Stimulated activated CD4-positive, alpha-beta T cell treated with anti-CD3 and anti-CD28 coated beads, Interleukin-4, amount 100 ng/mL, for 24 hours (primary cell): ENCODE data around the gene NEK9.
"Not testable (repeated sequence)": the region's sequence is repeated elsewhere in the genome, so short reads cannot be mapped to it uniquely, and the experiment has no call there.

Experiments
- DNase-seq: peaks from one replicate; pipeline ENCODE4 v3.0.0-alpha.2; 2020

Gene NEK9

DNA sequence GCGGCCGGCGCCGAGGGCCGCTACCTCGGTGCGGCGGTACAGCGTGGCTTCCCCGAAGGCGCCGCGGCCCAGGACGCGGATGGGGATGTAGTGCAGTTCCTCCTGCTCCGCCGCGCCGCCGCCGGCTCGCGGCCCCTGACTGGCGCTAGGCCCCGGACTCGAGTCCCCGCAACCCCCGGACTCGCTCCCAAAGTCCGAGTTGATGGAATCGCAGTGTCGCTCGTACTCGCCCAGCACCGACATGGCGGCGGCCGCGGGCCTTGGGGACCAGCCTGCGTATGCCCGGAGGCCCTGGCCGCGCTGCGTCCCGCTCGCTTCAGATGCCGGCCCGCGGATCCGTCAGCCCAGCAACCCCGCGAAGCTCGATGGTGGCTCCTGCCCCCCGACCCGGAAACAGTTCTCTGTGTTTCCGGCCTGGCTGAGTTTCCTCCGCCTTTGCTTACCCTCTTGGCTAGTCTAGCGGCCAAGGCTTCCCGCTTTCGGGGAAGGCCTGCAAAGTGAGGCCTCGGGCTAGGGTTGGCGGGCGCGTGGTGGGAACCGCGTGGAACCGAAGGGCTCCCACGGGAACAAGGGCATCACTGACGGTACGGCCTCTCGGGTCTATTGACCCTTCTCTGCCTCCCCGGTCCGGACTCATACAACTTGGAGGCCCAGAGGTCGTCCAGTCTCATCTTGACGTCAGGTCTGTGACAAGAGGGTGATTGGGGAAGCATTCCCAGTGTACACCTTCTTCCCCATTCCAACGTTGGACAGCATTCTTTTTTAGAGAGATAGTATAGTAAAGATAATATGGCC lies at the start of gene NEK9:
NEK9 (minus strand) TSS at position 370 of the 795 bp plus-strand sequence; CDS start at position 243, 127 bp downstream.
- peak; percentile 93 for DNase-seq

DNA sequence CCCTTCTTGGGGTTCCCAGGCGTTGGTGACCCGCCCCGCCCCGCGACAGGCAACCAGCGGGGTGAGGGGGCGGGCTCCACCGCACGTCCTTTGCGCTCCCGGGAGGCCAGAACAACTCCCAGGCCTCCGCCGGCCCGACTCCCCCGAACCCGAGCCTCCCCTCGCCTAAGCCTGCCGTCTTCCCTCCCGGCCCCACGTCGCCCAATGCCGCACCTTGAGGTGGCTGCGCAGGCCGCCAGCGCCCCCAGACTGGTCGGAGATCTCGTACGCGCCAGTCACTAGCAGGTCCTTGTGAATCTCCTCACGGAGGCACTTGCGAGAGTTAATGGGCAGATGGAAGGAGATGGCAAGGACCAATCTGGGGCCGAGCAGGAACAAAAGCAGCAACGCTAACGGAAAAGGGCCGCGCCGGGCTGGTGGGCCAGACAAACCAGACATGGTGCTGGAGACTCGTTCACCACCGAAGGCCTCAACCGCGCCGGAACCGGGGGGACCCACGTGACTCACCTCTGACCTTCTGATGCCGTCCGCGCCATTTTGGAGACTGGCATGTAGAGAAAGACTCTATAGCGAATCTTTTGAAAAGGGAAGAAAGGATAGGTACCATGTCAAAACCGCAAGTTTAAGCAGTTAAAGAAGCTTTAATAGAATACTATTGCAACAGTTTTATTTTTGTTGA lies 49.4 kb upstream of the NEK9 start, which contains the start of gene TMED10:
TMED10 (minus strand) TSS at position 471 of the 679 bp plus-strand sequence; CDS start at position 438, 33 bp downstream.
- peak; percentile 91 for DNase-seq

DNA sequence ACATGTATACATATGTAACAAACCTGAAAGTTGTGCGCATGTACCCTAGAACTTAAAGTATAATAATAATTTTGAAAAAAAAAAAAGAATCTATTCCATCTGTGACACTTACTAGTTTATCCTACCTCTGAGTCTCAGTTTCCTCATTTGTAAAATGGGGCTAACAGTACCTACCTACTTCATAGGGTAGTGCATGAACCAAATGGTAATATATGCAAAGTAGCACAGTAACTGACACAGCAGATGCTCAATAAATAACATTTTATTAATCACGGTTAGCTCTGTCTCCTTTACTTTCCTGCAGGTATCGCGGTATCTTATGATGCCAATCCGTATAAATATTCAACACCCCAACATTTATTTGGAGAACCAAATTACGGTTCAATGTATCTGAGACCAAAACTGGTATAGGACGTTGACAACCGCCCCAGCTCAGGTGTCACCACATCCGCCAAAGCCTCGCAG lies 48.9 kb upstream of the NEK9 start:
- no peak for DNase-seq

DNA sequence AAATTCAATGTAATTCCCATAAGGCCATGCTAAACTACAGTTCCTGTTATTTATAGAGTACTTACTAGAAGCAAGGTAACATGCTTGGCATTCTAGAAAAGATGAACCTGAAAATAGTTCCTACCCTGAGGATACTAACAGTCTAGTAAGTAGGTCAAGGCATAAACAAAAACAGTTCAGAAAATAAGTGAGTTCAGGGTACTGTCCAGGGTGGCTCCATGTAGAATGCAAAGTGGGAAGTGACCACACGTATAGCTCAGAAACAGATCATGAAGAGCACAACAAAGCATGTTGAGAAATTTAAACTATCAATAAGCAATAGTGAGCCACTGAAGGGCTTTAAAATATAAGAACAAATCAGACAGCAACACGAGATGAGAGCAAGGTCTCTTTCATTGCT lies 47.2 kb upstream of the NEK9 start:
- DNase-seq = no peak

DNA sequence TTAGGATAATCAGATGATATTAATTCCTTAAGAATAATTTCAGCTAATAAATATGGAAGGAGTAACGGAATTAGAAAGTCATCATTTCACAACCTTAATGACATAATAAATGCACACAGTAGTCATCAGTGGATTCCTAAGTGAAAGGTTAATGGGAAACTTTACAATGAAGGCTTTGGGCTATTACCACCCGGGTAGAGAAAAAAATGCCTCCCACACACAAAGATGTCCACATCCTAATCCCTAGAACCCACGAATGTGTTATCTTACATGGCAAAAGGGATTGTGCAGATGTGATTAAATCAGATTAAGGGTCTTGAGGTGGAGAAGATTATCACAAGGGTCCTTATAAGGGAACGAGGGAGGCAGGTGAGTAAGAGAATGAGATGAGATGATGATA lies 43.9 kb upstream of the NEK9 start:
- DNase-seq = no peak

DNA sequence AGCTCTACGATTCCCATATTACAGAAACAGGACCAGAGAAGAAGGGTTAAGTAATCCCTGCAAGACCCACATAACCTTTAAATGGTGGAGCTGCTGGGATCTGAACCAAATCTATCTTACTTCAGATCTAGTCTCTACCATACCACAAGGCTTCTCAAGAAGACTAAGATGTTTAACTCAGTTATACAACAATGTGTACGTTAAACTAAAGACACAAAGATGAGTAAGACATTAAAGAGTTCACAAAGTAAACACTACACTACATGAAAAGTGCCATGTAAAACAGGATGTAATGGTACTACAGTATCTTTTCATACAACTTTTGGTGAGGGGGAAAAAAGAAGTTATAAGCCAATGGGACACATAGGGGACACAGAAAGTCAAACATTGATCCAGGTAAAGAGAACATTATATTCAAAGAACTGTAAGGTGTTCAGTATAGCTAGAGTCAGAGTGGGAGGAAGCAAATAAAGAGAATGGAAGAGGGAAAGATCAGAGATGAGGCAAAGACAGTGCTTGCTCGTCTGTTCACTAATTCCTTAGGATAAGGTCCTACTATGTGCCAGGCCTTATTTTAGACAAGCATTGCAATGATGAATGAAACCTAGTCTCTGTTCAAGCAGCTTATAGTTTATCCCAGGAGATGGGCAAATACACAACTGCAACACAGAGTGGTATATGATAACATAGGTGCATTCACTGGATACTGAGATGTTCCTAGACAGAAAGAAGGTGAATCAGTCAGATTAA lies 41.9 kb upstream of the NEK9 start:
- DNase-seq = no peak

DNA sequence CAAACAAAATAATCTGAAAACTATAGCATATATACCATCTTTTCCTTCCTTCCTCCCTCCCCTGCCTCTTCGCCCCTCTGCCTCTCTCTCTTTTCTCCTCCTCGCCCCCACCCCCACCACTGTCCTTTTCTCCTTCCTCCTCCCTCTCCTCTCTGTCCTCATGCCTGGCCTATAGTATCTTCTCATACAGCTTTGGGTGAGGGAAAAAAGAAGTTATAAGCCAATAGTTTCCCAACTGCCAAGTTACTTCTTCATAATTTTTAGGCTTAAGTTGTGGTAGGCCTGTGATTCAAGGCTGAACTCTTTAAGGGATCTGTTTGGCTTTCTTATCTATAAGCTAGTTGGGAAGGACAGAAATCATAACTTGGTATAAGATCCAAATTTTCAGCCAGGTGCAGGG lies 40.5 kb upstream of the NEK9 start:
- no peak for DNase-seq

DNA sequence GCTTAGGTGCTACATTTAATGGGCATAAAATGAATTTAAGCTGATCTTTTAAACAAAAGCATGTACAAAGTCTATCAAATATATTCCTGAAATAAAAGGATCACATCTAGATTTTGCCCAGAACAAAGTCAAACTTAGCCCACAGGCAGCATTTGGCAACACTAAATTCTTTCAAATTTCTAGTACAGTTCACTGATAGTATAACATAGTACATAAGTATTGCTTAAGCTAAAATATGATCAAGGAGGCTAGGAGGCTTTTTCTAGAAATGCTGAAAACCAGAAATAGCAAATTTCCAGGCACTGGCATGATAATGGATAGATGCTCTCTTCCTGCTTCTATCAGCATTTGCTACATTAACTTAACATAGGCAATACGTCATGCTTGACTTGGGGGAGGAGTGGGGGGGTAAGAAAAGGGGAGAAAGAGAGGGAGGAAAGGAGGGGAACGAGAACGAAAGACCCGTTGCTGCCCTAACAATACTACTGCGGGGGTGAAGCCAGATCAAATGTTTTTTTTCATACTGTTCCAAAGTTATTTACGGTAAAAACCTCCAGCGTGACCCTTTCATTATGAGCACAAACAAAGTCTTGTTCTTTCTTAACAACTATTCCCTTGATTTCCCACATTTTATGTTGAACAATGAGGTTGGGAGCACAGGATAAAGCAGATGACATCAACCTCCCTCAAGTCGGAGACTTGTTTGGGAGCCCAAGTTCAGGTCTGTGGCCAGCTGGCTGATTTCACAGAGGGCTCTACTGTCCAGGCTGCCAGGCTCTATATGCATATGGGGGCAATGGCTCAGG lies 38.9 kb upstream of the NEK9 start:
- DNase-seq = no peak

DNA sequence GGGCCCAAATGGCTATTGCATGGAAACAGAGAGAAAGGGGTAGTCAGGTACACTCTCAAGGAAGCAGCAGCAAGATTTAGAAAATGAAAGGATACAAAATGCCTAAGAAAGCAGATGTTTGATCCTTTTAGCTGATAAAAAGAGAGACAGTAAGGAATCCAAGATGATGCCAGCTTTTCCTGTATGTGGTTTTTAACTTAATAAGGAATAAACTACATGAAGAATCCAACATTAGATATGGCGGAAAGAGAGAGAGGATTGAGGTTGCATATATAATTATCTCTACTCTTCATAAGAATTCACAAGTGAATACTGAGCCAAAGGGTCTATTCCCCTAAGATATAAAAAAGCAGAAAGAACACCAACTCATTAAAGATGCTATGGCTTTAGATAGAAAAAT lies 38.0 kb upstream of the NEK9 start:
- no peak for DNase-seq

DNA sequence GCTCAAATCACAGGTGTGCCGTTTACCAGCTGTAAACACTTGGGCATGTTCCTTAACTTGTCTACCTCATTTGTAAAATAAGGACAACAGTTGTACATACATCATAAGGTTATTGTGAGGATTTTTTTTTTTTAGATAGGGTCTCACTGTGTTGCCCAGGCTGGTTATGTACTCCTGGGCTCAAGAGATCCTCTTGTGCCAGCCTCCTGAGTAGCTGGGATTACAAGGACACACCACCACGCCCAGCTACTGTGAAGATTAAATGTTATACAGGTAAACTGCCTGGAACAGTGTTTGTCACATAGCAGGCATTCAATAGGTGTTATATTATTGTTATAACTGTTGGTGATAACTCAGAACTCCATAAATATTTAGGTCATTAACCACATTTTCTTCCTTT lies 36.8 kb upstream of the NEK9 start:
- DNase-seq = no peak

DNA sequence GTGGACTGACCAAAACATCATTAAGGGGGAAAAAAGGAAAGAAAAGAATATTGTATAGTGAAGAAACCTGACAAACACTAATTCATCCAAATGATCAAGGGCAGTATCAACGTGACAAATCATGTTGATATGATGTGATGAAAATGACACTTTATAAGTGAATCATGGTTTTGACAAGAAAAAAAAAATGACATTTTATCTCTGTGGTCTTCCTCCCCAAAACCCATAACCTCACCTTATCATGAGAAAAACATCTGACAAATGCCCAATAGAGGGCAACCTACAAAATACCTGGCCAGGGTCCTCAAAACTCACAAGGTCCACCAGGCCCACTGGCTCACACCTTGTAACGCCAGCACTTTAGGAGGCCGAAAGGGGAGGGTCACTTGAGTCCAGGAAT lies 35.8 kb upstream of the NEK9 start:
- DNase-seq = no peak

DNA sequence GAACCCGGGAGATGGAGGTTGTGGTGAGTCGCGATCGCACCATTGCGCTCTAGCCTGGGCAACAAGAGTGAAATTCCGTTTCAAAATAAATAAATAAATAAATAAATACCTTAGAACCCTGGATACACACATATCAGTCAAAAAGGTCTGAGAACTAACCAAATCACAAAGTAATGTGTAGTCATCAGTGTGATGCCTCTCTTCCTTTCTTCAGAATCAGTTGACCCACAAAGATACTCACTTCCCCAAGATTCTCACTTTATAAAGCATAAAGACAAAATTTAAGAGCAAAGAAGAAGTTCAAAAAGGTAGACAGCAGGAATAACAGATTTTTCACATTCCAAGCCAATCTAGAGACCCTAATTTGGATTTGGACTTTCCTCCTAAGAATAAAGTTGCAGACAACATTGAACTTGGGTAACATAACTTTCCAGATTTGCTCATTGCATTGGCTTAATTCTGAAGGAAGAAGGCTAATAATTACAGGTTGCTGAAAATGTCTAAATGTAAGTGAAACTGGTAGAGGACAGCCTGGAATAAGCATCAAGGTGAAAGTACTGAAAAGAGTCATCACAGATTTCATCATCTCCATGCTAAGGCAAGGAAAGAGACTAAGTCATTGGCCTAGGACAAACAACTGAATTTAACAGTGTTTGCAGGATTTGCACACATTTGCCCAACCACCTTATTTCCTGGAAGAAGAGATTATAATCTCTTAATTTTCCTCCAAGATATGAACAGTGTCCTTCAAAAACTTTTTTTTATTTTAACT lies 32.2 kb upstream of the NEK9 start:
- no peak for DNase-seq

DNA sequence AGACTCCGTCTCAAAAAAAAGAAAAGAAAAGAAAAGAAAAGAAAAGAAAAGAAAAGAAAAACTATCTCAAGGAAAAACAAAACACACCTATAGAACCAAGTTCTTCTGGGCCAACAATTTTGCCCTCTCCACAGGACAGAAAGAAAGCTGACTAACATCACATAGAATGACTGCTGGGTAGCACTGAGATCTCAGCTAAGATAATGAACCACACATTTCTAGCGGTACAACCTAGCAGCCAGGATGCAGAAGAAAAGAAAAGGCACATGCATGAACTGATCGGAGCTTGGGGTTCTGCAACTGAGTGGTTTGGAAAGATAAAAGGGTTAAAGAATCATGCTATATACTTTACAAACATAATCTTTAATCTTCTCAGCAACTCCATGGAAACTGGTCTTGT lies 30.1 kb upstream of the NEK9 start:
- no peak for DNase-seq

DNA sequence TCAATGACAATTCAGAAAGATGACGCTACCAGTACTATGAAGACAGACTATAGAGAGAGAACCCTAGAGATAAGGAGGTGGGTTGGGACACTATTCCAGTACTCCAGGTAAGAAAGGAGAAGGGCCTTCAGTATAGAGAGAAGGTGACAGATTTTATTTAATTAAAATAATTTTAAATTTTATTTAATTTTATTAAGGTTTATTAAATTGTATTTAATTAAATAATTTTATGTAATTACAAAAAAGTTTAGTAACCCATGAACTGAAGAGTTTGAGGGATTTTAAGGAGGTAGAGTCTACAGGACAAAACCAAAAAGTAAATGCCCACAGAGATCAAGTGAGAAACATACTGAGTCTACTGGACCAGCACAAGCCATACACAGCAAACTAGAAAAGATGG lies 29.3 kb upstream of the NEK9 start:
- no peak for DNase-seq

DNA sequence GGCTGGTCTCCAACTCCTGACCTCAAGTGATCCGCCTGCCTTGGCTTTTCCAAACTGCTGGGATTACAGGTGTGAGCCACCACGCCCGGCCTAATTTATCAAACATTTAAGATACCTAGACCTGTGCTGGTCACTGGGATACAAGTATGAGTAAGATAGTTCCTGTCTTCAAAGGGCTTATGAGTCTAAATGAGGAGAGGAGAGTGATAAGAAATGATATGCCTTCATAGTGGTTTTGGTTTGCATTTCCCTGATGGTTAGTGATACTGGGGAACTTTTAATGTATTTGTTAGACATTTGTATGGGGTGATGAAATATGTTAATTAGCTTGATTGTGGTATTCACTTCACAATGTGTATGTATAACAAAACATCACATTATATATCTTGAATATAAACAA lies 28.3 kb upstream of the NEK9 start:
- DNase-seq = no peak

DNA sequence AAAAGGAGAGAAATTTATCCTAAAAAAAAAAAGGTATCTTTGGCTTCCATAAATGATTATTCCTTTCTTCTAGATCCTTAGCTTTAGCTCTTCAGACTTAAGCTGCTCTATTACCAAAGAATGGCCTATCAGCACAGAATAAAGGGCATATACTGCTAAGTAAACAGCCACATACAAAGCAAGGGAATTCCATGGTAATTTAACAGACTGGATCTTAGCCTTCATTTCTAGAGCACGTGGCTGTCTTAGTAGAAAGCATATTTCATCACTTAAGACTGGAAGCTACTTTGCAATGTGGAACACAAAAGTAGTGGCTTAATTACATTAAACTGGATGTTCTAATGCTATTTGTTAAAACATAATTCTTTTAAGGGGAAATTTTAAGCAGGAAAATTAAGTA lies 26.4 kb upstream of the NEK9 start:
- DNase-seq = no peak

DNA sequence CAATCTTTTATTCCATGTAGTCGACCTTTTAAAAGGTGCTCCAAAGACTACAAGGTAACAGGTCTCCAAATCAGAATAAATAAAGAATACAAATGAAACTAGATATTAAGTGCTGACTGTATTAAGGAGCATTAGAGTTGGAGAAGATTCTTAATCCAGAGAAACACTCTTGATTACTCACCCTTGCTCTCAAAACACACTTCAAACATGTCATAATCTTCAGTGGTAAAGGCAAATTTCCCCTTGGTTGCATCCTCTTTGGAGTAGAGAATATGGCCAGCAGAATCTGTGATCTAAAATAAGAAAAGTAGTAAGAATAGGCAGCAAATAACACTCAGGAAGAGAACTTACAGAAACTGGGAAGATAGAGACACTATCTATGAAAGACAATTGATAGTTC lies 25.0 kb upstream of the NEK9 start:
- no peak for DNase-seq

DNA sequence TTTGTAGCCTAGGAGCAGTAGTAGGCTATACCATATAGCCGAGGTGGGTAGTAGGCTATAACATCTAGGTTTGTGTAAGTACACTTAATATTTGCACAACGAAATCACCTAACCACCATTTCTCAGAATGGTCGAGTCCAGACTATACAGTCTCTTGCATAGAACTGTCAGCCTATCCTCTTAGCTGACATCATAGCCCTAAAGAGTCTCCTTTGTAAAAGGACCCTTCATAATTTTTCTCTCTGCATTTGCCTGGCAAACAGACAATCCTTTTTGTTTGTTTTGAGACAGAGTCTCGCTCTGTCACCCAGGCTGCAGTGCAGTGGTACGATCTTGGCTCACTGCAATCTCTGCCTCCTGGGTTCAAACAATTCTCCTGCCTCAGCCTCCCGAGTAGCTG lies 23.8 kb upstream of the NEK9 start:
- not testable (repeated sequence) for DNase-seq

DNA sequence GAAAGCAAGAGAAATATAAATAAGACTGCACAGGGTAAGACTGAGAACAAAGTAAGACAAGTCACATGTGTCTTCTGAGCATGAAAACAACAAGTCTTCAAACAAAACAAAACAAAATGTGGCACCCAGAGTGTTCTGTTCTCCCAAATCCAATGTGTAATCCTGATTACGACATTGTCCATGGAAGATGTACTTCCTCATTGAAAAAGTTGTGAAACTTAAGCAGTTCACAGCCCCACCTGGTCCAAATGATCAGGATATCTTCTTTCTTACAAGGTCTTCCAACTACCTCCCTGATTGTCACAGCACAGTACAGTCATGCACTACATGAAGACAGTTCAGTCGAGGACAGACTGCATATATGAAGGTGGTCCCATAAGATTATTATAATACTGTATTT lies 23.3 kb upstream of the NEK9 start:
- DNase-seq = no peak

DNA sequence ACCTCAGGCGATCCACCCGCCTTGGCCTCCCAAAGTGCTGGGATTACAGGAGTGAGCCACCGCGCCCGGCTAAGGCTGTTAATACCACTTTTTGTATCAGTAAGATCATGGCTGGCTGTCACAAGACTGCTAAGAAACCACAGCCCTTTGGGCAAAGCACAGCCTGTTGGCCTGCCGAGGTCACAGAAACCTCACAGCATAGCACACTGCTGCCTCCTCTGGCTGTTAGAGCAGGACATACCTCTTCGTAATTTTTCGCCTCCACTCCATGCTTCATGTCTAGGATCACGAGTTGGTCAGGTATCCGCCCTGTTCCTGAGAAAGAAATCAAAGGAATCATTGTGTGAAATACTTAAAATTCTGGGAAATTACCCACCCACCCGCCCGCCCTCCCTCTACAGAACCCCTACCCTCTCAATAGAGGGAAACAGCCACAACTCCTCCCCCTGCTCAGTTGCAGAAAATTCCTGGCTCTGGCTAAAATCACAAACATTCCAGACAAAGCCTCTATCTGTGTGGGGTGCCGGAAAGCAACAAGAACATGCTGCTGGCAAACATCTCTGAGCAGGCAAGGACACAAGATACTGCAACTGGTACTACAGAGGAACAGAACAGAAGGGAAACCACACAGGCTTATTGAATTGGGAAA lies 20.7 kb upstream of the NEK9 start:
- no peak for DNase-seq

DNA sequence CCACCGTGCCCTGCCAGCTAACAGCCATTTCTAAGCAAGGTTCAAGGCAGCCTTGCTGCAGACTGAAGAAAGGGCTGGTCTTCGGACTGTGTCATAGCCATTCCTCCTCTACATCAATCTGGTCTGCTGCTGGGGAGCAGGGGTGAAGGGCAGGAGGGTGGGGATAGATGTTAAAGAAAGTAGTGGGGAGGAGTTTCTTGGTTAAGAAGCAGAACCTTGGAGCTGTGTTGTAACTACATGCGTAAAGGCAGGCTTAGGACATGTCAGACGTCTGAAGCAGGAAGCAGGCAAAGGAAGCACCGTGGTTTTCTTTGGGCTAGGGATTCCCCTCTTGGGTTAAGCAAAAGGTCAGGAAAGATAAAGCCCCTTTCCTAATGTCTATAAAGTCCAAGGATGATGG lies 18.1 kb upstream of the NEK9 start:
- DNase-seq = no peak
